DOHH2 (cell line): Measurements from ENCODE around the gene PNMT.

Source experiments
- H3F3A ChIP-seq: fragments of 200-600 bp; sonication (generic), shearing (Covaris generic); 2 replicates; pipeline ENCODE4 v1.6.0; 2016; ENCODE audit warnings: antibody characterized with exemption, mild to moderate bottlenecking; ENCODE audit not compliant: control insufficient read depth, insufficient read depth
- H3K27ac ChIP-seq: fragments of 200-600 bp; sonication (generic); 2 replicates; pipeline ENCODE4 v1.5.1; 2014; ENCODE audit warnings: low read depth, mild to moderate bottlenecking, low read length, moderate library complexity
- H3K27me3 ChIP-seq: fragments of 200-600 bp; sonication (generic); 2 replicates; pipeline ENCODE4 v1.6.1; 2014; ENCODE audit warnings: mild to moderate bottlenecking, low read length, mixed read lengths; ENCODE audit not compliant: control insufficient read depth
- H3K36me3 ChIP-seq: fragments of 200-600 bp; sonication (generic); 2 replicates; pipeline ENCODE4 v1.6.1; 2014; ENCODE audit warnings: mild to moderate bottlenecking, low read length, moderate library complexity, mixed read lengths; ENCODE audit not compliant: control insufficient read depth
- H3K4me1 ChIP-seq: fragments of 200-600 bp; sonication (generic); 2 replicates; pipeline ENCODE4 v1.6.1; 2014; ENCODE audit warnings: mild to moderate bottlenecking, low read length, mixed read lengths; ENCODE audit not compliant: control insufficient read depth
- H3K4me2 ChIP-seq: fragments of 200-600 bp; sonication (generic); 2 replicates; pipeline ENCODE4 v1.6.0; 2014; ENCODE audit warnings: mild to moderate bottlenecking, low read length, moderate library complexity
- H3K4me3 ChIP-seq: fragments of 200-600 bp; sonication (generic); 2 replicates; pipeline ENCODE4 v1.5.1; 2014; ENCODE audit warnings: mild to moderate bottlenecking, low read length, mixed read lengths
- H3K79me2 ChIP-seq: fragments of 200-600 bp; sonication (generic); 2 replicates; pipeline ENCODE4 v1.6.1; 2014; ENCODE audit warnings: mild to moderate bottlenecking, low read length, mixed read lengths; ENCODE audit not compliant: control insufficient read depth
- H3K9me2 ChIP-seq: fragments of 200-600 bp; sonication (generic); replicated peaks from 2 replicates; pipeline ENCODE4 v1.6.1; 2014; ENCODE audit warnings: mild to moderate bottlenecking, low read length, mixed read lengths; ENCODE audit not compliant: control insufficient read depth
- H3K9me3 ChIP-seq: fragments of 200-600 bp; sonication (generic); 2 replicates; pipeline ENCODE4 v1.6.1; 2014; ENCODE audit warnings: antibody characterized with exemption, low read length, mixed read lengths; ENCODE audit not compliant: control insufficient read depth, insufficient read depth
- H4K20me1 ChIP-seq: fragments of 200-600 bp; sonication (generic); 2 replicates; pipeline ENCODE4 v1.6.0; 2014; ENCODE audit warnings: low read depth, mild to moderate bottlenecking, antibody characterized with exemption, low read length, moderate library complexity; ENCODE audit not compliant: control insufficient read depth, insufficient read depth
- EZH2phosphoT487 ChIP-seq: fragments of 200-600 bp; sonication (generic); IDR thresholded peaks from 2 replicates; pipeline ENCODE4 v1.6.1; 2017; ENCODE audit warnings: borderline replicate concordance, mild to moderate bottlenecking, antibody characterized with exemption, low read length, moderate library complexity, mixed read lengths
- TF ChIP-seq, protein P1 (sequence below): fragments of 200-600 bp; sonication (generic); IDR thresholded peaks from one replicate; pipeline ENCODE4 v1.5.1; 2014; ENCODE audit warnings: antibody characterized with exemption, mild to moderate bottlenecking, low read depth, low read length; ENCODE audit not compliant: poor library complexity, severe bottlenecking

Gene PNMT

GRCh38 chr17:39705786-39706348 is 37.6 kb downstream of the PNMT start:
- no peak overlapping the region for H3K4me3 ChIP-seq
- no peaks in the 10 kb centered on the region for H4K20me1 ChIP-seq
- no peak overlapping the region for H3K4me2 ChIP-seq
- no peaks in the 10 kb centered on the region for H3K9me3 ChIP-seq
- H3K27ac ChIP-seq: no peak overlapping the region
- TF ChIP-seq EZH2phosphoT487: no peak
- TF ChIP-seq, protein P1, sequence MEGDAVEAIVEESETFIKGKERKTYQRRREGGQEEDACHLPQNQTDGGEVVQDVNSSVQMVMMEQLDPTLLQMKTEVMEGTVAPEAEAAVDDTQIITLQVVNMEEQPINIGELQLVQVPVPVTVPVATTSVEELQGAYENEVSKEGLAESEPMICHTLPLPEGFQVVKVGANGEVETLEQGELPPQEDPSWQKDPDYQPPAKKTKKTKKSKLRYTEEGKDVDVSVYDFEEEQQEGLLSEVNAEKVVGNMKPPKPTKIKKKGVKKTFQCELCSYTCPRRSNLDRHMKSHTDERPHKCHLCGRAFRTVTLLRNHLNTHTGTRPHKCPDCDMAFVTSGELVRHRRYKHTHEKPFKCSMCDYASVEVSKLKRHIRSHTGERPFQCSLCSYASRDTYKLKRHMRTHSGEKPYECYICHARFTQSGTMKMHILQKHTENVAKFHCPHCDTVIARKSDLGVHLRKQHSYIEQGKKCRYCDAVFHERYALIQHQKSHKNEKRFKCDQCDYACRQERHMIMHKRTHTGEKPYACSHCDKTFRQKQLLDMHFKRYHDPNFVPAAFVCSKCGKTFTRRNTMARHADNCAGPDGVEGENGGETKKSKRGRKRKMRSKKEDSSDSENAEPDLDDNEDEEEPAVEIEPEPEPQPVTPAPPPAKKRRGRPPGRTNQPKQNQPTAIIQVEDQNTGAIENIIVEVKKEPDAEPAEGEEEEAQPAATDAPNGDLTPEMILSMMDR: no peak
- H3K79me2 ChIP-seq: no peaks in the 10 kb centered on the region
- no peaks in the 10 kb centered on the region for H3K9me2 ChIP-seq
- H3K36me3 ChIP-seq: no peaks in the 10 kb centered on the region
- H3K27me3 ChIP-seq: peaks cover 13% of the 10 kb centered on the region; the same call in 1 of the 2 replicates
- H3K4me1 ChIP-seq: peaks cover 19% of the 10 kb centered on the region
- 0 out of 2 replicates have a peak, but pooled peaks cover 2% of the 10 kb centered on the region for H3F3A ChIP-seq

DNA sequence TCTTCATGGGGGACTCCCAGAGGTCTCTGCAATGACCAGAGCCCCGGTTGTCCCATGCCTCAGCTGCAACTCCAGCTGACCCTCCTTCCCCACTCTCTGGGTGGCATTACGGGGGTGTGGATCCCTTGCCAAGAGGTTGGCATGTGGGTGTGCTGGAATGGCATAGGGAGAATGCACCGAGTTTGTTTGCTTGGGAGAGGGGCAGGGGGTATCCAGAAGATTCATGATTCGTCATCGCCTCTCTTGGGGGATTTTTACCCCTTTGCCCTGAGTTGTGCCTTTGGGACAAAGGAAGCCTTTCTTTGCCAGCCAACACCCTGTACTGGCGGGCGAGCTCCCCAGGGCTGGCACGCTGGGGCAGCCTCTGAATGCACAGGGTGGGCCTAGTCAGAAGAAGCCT is 38.1 kb downstream of the PNMT start:
- Histone ChIP-seq H3K9me3 (no peaks in the 10 kb centered on the region), H3K79me2 (no peaks in the 10 kb centered on the region)

GRCh38 chr17:39706921-39707337 is 38.7 kb downstream of the PNMT start:
- H3K79me2 ChIP-seq: no peaks in the 10 kb centered on the region
- H3K9me3 ChIP-seq: no peaks in the 10 kb centered on the region
- H3K4me3 ChIP-seq: no peak overlapping the region
- peaks cover 2% of the 10 kb centered on the region; the same call in 1 of the 2 replicates for H3K27me3 ChIP-seq
- H3K4me1 ChIP-seq: peaks cover 19% of the 10 kb centered on the region
- 0 out of 2 replicates have a peak, but pooled peaks cover 2% of the 10 kb centered on the region for H3F3A ChIP-seq
- no peaks in the 10 kb centered on the region for H4K20me1 ChIP-seq
- no peaks in the 10 kb centered on the region for H3K9me2 ChIP-seq
- H3K27ac ChIP-seq: no peak overlapping the region
- TF ChIP-seq, protein P1: no peak
- no peak for TF ChIP-seq EZH2phosphoT487
- H3K36me3 ChIP-seq: no peaks in the 10 kb centered on the region
- H3K4me2 ChIP-seq: no peak overlapping the region

More for the DNA sequence above, 38.1 kb downstream of the PNMT start:
- Histone ChIP-seq H3K27me3 (peaks cover 8% of the 10 kb centered on the region; the same call in 1 of the 2 replicates), H3K9me2 (no peaks in the 10 kb centered on the region), H4K20me1 (no peaks in the 10 kb centered on the region), H3K4me3 (no peak overlapping the region), H3F3A (0 out of 2 replicates have a peak, but pooled peaks cover 2% of the 10 kb centered on the region), H3K36me3 (no peaks in the 10 kb centered on the region), H3K27ac (no peak overlapping the region), H3K4me2 (no peak overlapping the region), H3K4me1 (peaks cover 19% of the 10 kb centered on the region)
- TF ChIP-seq EZH2phosphoT487: no peak
- TF ChIP-seq, protein P1: no peak
